ENCODE results near the gene MASTL. TPM values are rescaled to one million over a fixed set of nuclear protein-coding genes. Genes with fewer than 3 reads are reported as not detected.
"Not testable (repeated sequence)": the region's sequence is repeated elsewhere in the genome, so short reads cannot be mapped to it uniquely, and the experiment has no call there.

MASTL gene
- total RNA-seq, 4 donors from 2014 or later: 5.5 to 13.1 (median 8.1) TPM

DNA sequence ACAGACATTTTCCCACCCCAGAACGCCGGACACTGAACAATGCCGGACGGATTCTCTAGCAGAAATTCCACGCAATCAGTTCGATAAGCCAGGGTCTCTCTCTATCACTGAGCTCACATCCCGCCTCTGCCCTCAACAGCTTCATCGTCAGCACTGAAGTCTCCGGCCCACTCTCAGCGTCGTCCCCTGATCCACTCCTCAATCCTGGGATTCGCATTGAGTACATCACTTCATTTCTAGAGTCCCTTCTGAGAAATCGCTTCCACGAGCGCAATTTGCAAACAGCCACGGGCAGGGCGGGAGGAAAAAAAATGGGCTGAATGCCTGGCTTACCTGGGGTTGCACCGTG is 1.3 kb upstream of the MASTL start:
- TF ChIP-seq, protein P1, sequence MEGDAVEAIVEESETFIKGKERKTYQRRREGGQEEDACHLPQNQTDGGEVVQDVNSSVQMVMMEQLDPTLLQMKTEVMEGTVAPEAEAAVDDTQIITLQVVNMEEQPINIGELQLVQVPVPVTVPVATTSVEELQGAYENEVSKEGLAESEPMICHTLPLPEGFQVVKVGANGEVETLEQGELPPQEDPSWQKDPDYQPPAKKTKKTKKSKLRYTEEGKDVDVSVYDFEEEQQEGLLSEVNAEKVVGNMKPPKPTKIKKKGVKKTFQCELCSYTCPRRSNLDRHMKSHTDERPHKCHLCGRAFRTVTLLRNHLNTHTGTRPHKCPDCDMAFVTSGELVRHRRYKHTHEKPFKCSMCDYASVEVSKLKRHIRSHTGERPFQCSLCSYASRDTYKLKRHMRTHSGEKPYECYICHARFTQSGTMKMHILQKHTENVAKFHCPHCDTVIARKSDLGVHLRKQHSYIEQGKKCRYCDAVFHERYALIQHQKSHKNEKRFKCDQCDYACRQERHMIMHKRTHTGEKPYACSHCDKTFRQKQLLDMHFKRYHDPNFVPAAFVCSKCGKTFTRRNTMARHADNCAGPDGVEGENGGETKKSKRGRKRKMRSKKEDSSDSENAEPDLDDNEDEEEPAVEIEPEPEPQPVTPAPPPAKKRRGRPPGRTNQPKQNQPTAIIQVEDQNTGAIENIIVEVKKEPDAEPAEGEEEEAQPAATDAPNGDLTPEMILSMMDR (IDR thresholded peaks at IDR 0.05): no peak
- no peak for TF ChIP-seq POLR2A (IDR thresholded peaks at IDR 0.05)
- DNase-seq: peak in 1 of 2 donors; percentile 25
- Histone ChIP-seq H3K36me3 (peaks cover 0 to under 1% of the 10 kb centered on the region in 2 donors), H3K4me1 (peaks cover 9 to 14% of the 10 kb centered on the region in 2 donors), H3K9me3 (no peaks in the 10 kb centered on the region), H3K4me3 (replicated peaks in 1 of 3) (peak overlapping the region; percentile 59 to 97 (median 76)), H3K27ac (peak overlapping the region; percentile 89 to 98 (median 95)), H3K27me3 (no peaks in the 10 kb centered on the region)
- intact Hi-C loops (cut with DNase I): no loop called here
- 0% methylated on average over 18 of the region's 18 CpGs for WGBS, 2 donors

- DNase-seq; H3K27me3 ChIP-seq; H3K9me3 ChIP-seq; H3K36me3 ChIP-seq; intact Hi-C loops (cut with DNase I): not testable (repeated sequence)
- Histone ChIP-seq H3K4me3 (replicated peaks in 1 of 3) (peak overlapping the region in 1 of 3 donors; percentile 97), H3K27ac (peak overlapping the region in 1 of 3 donors; percentile 95), H3K4me1 (peaks cover 9 to 14% of the 10 kb centered on the region in 2 donors)
- 91 to 92% methylated on average over 16 to 17 of the region's 17 CpGs for WGBS, 2 donors
Observed at GRCh38 chr10:27156566-27156965, 1.4 kb downstream of the MASTL start.

- no peak overlapping the region for H3K27ac ChIP-seq
- H3K9me3 ChIP-seq: no peaks in the 10 kb centered on the region
- peaks cover 9 to 12% of the 10 kb centered on the region in 2 donors for H3K4me1 ChIP-seq
- intact Hi-C loops (cut with DNase I): no loop called here
- no peak overlapping the region for H3K4me3 ChIP-seq (replicated peaks in 1 of 3)
- DNase-seq: no peak
- TF ChIP-seq, protein P1 (IDR thresholded peaks at IDR 0.05): no peak
- TF ChIP-seq POLR2A (IDR thresholded peaks at IDR 0.05): no peak
- no peaks in the 10 kb centered on the region for H3K27me3 ChIP-seq
- H3K36me3 ChIP-seq: no peaks in the 10 kb centered on the region
- WGBS, 2 donors: 76 to 82% methylated on average over 2 of the region's 2 CpGs
Observed at GRCh38 chr10:27157150-27157549, 2.0 kb downstream of the MASTL start.

DNA sequence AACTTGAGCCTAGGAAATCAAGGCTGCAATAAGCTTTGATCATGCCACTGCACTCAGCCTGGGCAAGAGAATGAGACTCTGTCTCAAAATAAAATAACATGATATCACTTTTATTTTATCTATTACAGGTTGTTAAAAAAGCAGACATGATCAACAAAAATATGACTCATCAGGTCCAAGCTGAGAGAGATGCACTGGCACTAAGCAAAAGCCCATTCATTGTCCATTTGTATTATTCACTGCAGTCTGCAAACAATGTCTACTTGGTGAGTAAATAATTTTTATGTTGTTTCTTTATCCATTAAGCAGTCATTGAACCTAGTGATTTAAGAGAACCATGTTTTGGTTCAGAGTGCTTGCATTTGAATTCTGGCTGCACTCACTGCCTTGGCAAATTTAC is 3.3 kb downstream of the MASTL start:
- H3K4me3 ChIP-seq (replicated peaks in 1 of 3): no peak overlapping the region
- no peak for DNase-seq
- H3K27me3 ChIP-seq: no peaks in the 10 kb centered on the region
- TF ChIP-seq, protein P1 (IDR thresholded peaks at IDR 0.05): no peak
- H3K9me3 ChIP-seq: no peaks in the 10 kb centered on the region
- intact Hi-C loops (cut with DNase I): no loop called here
- H3K27ac ChIP-seq: no peak overlapping the region
- H3K4me1 ChIP-seq: peaks cover 0 to 3% of the 10 kb centered on the region in 2 donors
- no peaks in the 10 kb centered on the region for H3K36me3 ChIP-seq

GRCh38 chr10:27169849-27170248 is 14.7 kb downstream of the MASTL start:
- DNase-seq: no peak
- intact Hi-C loops (cut with DNase I): no loop called here
- no peak overlapping the region for H3K27ac ChIP-seq
- no peaks in the 10 kb centered on the region for H3K9me3 ChIP-seq
- 92 to 96% methylated on average over 4 of the region's 4 CpGs for WGBS, 2 donors
- no peak for TF ChIP-seq POLR2A (IDR thresholded peaks at IDR 0.05)
- TF ChIP-seq, protein P1 (IDR thresholded peaks at IDR 0.05): no peak
- H3K4me1 ChIP-seq: no peaks in the 10 kb centered on the region
- no peak overlapping the region for H3K4me3 ChIP-seq (replicated peaks in 1 of 3)
- H3K27me3 ChIP-seq: no peaks in the 10 kb centered on the region
- peaks cover 10 to 18% of the 10 kb centered on the region in 2 donors for H3K36me3 ChIP-seq

DNA sequence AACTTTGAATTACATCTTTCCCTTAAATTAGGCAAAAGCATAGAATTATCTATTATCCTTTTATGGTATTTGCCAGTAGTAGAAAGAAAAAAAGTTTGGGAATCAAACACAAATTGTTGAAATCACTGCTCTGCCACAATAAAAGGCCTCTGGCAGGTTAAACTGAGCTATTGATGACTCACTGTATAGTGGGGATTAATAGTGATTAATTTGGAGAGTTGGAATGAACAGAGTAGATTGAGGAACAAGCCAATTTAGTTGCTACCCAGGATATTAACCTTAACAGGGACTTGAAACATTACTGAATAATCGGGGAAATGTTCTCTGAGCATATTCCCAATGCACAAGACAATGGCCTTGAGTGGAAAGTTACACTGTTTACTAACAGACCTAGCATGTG is 33.1 kb downstream of the MASTL start:
- 95 to 100% methylated on average over 1 of the region's 1 CpG for WGBS, 2 donors
- Histone ChIP-seq H3K36me3 (no peaks in the 10 kb centered on the region), H3K27me3 (no peaks in the 10 kb centered on the region), H3K4me3 (replicated peaks in 1 of 3) (no peak overlapping the region), H3K4me1 (no peaks in the 10 kb centered on the region), H3K9me3 (no peaks in the 10 kb centered on the region), H3K27ac (no peak overlapping the region)
- TF ChIP-seq POLR2A (IDR thresholded peaks at IDR 0.05): no peak
- TF ChIP-seq, protein P1 (IDR thresholded peaks at IDR 0.05): no peak
- no peak for DNase-seq
- intact Hi-C loops (cut with DNase I): no loop called here
